CD4-positive, alpha-beta T cell treated with Interleukin-15 for 4 hours (primary cell): ENCODE measurements around the gene MCRIP1.

Source experiments
- DNase-seq: peaks from one replicate; pipeline ENCODE4 v3.0.0-alpha.2; 2020; ENCODE audit warnings: low spot score

The MCRIP1 gene

GRCh38 chr17:81803728-81804558, 29.1 kb downstream of the MCRIP1 start, which contains the start of gene GCGR:
GCGR (plus strand) TSS chr17:81804150; CDS start chr17:81809019, 4,869 bp downstream.
- DNase-seq: no peak

GRCh38 chr17:81802856-81803643, 30.0 kb downstream of the MCRIP1 start:
- DNase-seq: no peak

- no peak for DNase-seq
Measured at GRCh38 chr17:81802048-81802758, 30.9 kb downstream of the MCRIP1 start.

- DNase-seq: no peak
Measured at GRCh38 chr17:81801327-81801726, 31.8 kb downstream of the MCRIP1 start.

GRCh38 chr17:81794509-81794908, 38.6 kb downstream of the MCRIP1 start:
- DNase-seq: no peak

GRCh38 chr17:81794074-81794476, 39.0 kb downstream of the MCRIP1 start:
- DNase-seq: no peak

GRCh38 chr17:81792675-81793615, 40.1 kb downstream of the MCRIP1 start:
- DNase-seq: no peak
